Stimulated activated CD4-positive, alpha-beta T cell treated with anti-CD3 and anti-CD28 coated beads, Interleukin-12 subunit alpha, Interleukin-12 subunit beta, amount 100 ng/mL, for 4 hours (primary cell): ENCODE data around the gene PHF2.

Source experiments
- DNase-seq: peaks from one replicate; pipeline ENCODE4 v3.0.0-alpha.2; 2020

PHF2 gene

GRCh38 chr9:93603011-93603410, 26.6 kb downstream of the PHF2 start:
- no peak for DNase-seq

- no peak for DNase-seq
Observed at GRCh38 chr9:93603906-93604326, 27.5 kb downstream of the PHF2 start.

- DNase-seq, result no peak
Observed at GRCh38 chr9:93606187-93606586, 29.8 kb downstream of the PHF2 start.

- no peak for DNase-seq
Observed at GRCh38 chr9:93610206-93610605, 33.8 kb downstream of the PHF2 start.

- no peak for DNase-seq
Observed at GRCh38 chr9:93612052-93612795, 35.8 kb downstream of the PHF2 start.

GRCh38 chr9:93612796-93613154, 36.4 kb downstream of the PHF2 start:
- no peak for DNase-seq

GRCh38 chr9:93613174-93613573, 36.8 kb downstream of the PHF2 start:
- DNase-seq, result no peak

- no peak for DNase-seq
Observed at GRCh38 chr9:93613791-93614190, 37.4 kb downstream of the PHF2 start.

GRCh38 chr9:93614830-93615468, 38.6 kb downstream of the PHF2 start:
- no peak for DNase-seq

- DNase-seq, result no peak
Observed at GRCh38 chr9:93616044-93616443, 39.7 kb downstream of the PHF2 start.

GRCh38 chr9:93617273-93617672, 40.9 kb downstream of the PHF2 start:
- DNase-seq, result no peak

GRCh38 chr9:93619272-93619775, 42.9 kb downstream of the PHF2 start:
- no peak for DNase-seq

- no peak for DNase-seq
Observed at GRCh38 chr9:93620041-93620506, 43.7 kb downstream of the PHF2 start.

GRCh38 chr9:93620881-93621820, 44.8 kb downstream of the PHF2 start:
- no peak for DNase-seq

GRCh38 chr9:93621922-93622321, 45.5 kb downstream of the PHF2 start:
- DNase-seq, result no peak

- no peak for DNase-seq
Observed at GRCh38 chr9:93622691-93623090, 46.3 kb downstream of the PHF2 start.

GRCh38 chr9:93623753-93624152, 47.4 kb downstream of the PHF2 start:
- DNase-seq, result no peak

- DNase-seq, result no peak
Observed at GRCh38 chr9:93624431-93624834, 48.0 kb downstream of the PHF2 start.

- DNase-seq, result no peak
Observed at GRCh38 chr9:93624977-93625376, 48.6 kb downstream of the PHF2 start.

GRCh38 chr9:93629920-93630319, 53.5 kb downstream of the PHF2 start:
- DNase-seq, result no peak

GRCh38 chr9:93630806-93631411, 54.5 kb downstream of the PHF2 start:
- DNase-seq, result no peak

- no peak for DNase-seq
Observed at GRCh38 chr9:93633492-93634221, 57.3 kb downstream of the PHF2 start.
